Kasumi-1 (cell line): ENCODE results near the gene COL5A2.

Experiments used
- DNase-seq, 2 experiments: peaks; one replicate each; lab custom pipeline; 2025; lab: John Stamatoyannopoulos, UW

Gene COL5A2

DNA sequence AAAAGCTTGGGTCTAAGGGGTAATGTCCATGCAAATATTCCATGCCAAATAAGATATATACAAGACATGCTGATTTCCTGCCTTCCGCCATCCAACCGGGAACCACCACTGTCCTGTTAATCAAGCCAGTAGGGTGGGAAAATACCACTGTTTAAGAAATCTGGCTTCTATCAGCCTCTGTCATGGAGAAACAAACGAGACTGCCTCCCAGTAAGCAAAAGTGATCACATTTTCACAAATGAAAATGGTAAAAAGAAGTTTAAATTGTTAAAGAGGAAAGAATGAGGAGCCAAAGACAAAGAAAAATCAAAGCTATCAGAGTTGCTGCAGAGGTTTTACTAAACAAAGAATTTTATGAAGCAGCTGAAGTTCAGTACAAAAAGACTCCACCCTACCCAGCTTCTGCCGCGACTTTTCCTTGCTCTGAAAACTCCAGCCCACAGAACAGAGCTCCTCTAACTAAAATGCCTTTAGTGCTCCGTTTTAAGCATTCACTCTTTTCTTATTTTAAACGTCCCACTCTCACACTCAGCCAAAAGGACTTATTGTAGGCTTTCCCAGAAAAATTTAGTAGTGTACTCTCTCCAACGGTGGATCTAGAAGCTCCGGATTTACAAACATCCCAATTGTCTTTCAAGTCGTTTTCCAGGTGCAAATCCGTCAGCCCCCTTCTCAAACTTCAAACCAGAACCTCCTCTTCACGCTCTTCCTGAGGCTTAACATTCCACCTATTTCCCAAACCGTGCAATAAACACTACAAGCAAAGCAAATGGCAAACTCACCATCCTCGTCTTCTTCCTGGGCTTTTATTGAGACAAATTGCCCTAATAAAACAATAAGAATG is 613 bp downstream of the COL5A2 start:
- DNase-seq: no peak

DNA sequence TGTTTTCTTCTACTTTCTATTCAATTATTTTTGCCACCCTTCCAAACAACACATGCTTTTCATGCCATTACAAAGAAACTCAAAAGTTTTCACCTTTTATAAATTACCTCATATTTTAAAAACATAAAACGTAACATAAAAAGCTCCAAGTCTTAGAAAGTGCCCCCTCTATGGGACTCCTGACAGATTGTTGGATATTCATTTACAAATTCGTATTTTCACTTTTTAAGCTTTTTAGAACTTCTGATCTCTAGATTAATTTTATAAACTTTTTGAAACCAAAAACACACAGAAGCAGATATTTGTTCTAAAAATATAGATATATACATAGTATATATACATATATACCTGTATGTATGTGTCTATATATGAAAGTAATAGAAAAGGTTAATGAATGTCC is 1.5 kb downstream of the COL5A2 start:
- DNase-seq: no peak

DNA sequence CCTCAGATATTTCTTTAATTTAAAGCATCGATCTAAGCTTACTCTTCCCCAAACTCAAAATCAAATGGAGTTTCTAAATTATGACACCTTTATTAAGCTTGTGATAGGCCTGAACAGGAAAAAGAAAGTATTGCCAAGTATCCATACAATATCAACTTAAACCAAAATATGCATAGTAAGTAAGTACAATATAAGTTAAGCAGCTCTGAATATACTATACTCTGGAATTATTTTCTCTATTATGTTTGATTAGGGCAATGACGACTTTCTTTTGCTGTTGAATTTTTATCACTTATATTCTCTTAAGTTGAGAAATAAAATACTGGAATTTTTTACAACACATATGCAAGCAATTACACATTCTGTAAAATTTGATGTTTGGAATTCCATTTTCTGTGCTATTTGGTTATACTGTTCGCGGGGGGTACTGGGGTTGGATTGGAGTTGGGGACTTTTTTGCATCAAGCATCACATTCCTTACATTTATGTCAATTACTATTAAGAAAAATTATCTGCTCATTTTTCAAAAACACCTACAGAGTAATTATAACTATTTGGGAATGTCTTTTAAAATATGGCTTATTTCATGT is 2.2 kb downstream of the COL5A2 start:
- no peak for DNase-seq

DNA sequence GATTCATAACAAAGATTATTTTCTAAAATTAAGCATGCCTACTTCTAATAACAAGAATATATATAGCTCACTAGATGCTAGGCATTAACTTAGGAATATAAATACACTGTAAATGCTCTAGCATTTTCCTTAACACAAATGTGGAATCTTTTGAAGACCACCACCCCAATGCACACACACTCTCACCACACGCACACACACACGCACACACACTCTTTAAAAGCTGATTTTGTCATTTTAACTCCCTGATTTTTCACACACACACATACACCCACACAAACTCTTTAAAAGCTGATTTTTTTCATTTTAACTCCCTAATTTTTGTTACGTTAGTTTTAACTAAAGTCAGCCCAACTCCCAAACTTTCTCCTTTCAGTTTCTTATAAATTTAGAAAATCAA is 3.0 kb downstream of the COL5A2 start:
- DNase-seq: no peak

DNA sequence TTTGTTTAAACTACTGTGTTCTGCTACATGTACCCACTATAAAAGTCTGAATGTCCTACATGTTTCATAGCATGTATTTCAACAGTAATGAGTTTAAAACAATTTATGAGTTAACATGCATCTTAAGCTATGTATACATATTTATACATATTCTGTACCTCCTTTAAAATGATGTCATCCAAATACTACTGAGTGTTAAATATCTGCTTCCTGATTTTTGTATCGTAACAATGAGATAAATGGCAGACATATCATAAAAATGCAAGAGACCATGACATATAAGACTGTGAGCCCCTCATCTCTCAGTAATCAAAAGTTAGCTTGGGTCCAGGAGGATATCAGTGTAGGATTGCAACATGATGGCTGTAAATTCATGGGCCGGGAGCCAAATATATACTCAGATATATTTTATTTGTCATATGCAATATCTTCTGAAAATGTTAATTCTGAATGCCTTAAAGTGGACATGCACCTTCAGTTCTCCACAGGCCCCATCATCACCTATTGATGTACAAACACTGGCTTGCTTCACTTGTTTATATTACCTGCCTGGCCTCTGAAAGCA is 3.6 kb downstream of the COL5A2 start:
- no peak for DNase-seq

DNA sequence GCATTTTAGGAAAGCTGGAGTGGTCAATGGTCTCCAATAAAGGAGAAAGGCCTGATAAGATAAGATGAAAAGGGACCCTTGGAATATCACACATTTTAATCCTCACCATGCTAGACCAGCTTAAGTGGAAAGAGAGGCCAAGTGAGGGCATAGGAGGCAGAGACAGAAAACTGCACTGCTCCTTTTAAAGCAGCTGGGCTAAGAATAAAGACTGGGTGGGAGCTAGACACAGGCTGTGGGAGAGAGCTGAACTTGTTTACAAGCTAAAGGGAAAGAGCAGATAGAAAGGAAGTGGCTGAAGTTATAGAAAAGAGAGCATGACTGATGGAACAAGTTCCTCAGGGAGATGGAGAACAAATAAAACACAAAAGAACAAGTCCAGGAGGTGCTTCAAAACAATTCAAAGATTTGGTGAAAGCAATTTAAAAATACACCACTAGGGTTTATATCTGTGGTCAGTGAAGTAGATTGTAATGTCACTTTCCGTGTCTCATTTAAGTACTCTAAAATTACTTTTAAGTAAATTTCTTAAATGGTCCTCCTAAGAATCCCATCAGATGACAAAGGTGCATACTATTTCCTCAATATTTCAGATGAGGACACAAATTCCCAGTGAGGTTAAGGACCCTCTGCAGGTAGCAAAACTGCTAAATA is 7.5 kb downstream of the COL5A2 start:
- peak in 1 of 2 experiments; percentile 13 for DNase-seq

DNA sequence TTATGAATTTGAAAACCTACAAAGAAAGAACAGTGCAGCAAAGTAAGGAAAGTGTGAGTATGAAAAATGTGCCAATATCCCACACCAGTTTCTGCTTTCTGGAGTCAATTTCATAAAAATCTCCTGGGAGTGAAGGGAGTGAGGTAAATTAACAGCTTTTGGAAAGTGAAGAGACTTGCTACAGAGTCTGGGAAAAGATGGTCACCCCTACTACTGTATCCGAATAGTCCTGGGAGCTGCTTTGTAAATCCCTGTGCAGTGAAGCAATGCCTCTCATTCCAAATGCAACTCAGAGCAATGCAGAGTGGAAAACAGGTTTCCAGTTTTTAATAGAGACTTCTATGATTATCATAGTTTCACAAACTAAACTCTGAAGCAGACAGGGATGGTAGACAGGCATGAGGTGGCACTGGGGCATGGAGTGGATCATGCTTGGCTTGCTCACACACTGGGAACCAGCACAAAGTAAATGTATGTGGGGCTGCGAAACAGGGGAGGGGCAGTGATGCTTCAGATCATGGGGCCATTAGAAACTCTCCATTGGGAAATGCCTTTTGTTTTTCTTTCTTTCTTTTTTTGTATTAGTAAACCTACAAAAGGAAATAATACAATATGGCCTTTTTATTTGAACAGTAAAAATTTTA is 10.6 kb downstream of the COL5A2 start:
- DNase-seq: no peak

DNA sequence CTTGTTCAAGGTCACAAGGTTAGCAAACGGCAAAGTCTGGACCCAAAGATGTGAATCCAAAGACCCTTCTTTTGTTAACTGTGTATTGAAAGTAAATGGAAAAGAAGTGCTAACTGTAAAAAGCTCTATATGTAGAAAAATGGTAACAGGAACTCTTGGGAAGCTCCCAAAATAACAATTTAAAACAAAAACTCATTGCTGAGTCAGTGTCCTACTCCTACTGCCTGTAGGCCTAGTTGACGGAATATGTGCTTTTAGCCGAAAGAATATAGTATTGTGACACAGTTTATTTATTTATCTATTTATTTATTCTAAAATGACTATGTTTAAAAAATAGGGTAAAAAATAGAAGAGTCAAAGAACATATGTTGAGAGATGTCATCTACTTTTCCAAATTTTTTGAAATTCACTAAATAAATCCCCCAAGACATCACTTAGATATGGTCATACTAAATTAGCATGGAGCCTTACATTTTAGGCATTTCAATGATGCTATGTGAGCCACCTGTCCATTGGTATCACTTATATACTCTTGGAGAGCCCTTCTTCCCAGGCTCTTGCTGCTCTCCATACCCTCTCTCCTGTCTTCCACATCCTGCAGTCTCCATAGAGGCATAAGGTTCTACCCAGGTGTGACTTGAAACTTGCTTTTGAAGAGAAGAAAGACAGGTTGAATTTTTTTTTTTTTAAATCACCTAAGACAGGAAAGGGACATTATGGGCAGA is 13.7 kb downstream of the COL5A2 start:
- no peak for DNase-seq

DNA sequence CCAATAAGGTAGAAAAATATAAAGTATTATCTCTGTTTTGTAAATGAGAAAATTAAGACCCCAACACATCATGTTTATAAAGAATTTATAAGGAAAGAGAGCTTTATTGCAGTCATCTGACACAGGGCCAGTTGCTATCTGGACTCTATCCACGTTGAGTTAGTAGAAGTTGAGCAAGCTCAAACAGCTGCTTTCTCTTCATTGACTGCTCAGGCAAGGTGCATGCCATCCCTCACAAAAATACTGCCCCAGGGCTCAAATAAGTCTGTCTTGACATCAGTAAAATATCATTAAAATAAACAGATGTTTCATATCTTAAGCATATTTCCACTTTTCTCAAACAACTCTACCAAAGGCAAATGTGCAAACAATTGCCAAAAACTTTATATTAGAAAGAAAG is 14.8 kb downstream of the COL5A2 start:
- DNase-seq: no peak

DNA sequence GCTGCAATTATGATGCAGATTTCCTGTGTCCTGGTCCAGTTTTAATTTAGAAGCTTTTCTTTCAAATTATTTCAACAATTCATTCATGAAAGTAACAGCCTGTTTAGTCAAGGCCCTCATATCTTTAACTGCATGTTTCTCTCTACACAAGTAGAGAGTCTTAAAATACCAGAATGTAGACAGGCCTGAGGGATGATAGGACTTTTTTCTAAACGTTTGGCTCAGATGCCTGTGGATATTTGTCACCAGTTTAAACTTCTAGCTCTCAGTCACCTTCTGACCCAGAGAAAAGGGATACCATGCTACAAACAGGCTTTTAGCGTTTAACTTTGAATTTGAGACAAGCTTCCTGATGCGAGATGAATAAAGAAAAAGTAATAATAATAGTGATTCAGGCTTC is 15.7 kb downstream of the COL5A2 start:
- DNase-seq: no peak

DNA sequence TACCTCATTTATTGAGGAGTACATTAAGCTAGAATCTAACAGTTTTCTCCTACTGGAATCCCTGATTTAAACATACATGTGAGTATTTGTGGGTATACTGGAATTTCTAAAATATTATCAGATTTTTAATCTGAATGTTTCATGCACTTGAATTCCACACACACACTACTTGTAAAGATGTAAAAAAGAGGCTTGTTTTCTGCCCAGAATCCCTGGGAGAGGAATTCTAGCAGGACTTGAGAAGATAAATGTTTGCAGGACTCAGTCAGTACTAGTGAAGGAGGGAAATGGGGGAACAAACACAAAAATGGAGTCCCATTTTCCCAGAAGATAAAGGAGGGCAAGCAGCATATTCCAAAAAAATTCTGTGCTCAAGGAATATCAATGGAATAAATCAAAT is 17.0 kb downstream of the COL5A2 start:
- no peak for DNase-seq

DNA sequence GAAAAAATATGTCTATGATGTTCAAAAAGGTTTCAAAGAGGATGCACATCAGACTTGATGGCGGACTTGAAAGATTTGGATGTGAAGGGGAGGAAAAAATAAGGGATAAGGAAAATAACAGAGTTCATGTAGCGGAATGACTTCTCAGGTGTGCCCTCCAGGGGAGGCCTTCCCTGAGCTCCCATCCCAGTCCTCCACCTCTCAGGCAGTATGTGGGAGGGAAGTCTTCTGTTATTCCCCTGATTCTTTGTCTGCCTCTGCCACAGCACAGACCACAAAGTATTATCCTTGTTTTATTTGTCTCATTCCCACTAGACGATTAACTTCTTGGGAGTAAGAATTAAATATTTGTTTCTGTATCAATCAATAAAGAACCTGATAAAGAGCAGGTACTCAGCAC is 17.7 kb downstream of the COL5A2 start:
- DNase-seq: no peak

DNA sequence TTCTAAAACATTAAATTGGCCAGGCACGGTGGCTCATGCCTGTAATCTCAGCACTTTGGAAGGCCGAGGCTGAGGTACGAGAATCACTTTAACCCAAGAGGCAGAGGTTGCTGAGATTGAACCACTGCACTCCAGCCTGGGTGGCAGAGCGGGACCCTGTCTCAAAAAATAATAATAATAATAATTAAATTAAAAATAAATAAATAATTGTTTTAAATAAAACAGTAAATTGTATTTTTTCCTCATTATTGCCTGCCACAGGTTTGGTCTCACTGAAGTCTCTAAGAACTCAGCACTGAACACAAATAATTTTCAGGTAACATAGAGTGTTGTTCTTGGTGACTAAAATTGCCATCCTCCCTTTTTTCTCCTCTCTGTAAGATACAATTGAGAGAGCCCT is 19.8 kb downstream of the COL5A2 start:
- DNase-seq: no peak

DNA sequence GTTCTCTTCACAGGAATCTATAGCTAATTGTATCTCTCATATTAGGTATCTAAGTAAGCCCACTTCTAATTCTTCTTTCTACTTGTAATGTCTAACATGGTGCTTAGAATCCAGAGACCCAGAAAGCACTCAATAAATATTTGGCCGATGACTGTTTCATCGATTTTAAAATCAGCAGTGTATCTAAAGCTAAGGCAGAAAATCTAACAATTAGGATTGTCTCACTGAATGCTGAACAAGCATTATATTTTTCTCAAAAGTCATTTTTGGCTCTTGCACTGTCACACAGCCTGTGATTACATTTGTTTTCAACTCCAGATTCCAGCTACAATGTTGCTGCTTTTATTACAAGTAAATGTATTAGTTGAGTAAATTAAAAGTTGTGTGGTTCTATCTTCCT is 20.3 kb downstream of the COL5A2 start:
- no peak for DNase-seq

DNA sequence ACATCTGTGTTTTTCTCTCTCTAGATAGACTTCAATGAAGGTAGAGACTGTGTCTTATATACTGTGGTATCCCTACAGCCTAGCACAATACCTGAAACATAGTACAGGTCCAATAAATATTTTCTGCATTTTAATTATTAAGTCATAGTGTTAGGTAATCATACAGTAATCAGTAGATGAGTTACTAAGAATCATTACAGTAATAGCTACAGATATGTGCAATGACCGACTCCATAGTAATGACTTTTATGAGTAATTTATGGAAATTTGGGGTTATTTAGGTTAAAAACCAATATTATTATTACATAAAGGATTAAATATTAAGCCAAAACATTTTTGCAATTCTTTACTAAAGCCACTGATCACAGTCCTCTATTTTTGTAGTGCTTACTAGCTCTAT is 21.6 kb downstream of the COL5A2 start:
- no peak for DNase-seq

DNA sequence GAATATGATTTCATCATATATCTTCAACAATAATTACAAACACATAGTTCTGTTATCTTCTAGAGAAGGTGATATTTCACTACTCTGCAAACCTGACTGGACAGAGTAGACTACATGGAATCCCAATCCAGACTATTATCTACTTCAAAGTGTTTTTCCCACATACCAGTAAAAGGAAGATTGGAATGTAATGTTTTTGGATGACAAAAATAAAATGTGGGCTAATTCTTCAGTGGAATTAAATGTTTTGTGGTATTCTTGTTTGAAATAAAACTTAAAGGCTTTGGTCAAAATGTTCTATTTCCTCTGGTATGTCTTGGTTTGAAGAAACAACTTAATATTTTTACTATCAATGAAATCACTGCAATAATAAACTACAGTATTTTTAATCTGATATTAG is 22.1 kb downstream of the COL5A2 start:
- no peak for DNase-seq

DNA sequence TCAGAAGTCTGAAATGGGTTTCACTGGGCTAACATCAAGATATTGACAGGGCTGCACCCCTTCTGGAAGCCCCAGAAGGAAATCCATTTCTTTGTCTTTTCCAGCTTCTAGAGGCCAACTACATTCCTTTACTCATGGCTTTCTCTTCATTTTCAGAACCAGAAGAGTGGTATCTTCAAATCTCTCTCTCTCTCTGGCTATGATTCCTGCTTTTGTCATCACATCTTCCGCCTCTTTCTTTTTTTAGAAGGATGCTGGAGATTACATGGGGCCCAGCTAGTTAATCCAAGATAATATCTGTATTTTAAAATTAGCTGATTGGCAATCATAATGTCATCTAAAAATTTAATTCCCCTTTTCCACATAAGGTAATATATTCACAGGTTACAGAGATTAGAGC is 23.8 kb downstream of the COL5A2 start:
- DNase-seq: no peak

DNA sequence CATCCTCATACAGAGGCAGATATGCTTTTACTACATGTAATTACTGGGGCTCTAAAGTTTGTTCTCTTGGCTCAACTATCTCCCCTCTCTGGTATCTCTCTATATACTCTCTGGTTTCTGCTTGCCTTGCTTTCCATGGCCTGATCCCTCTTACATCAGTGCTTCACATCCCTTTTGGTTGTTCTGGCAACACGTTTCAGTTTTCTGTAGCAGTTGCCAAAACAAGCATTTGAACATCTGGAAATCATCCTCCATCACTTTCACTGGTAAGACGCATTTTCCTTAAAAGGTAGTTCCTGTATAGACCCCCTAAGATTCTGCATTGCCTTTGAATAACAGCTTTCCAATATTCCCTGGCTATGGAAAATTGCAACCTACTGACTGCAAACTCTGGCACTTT is 25.9 kb downstream of the COL5A2 start:
- no peak for DNase-seq

DNA sequence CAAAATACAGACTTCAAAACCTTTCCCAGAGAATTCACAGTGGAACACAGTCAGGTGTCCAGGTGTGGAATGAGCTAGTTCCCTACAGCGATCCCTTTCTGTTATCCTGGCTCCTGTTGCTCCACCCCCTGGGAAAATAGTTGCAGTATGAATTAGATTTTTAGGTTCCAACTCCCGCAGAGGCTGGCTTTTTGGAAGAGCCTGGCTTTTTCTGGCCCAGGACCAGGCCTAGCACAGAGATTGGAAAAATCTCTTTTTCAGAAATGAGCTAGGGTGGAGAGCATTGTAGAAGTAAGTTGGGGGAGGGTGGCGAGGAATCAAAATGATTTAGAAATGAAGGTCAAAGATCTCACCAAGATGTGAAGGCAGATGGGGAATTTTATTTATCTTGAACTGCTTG is 27.1 kb downstream of the COL5A2 start:
- DNase-seq: no peak

DNA sequence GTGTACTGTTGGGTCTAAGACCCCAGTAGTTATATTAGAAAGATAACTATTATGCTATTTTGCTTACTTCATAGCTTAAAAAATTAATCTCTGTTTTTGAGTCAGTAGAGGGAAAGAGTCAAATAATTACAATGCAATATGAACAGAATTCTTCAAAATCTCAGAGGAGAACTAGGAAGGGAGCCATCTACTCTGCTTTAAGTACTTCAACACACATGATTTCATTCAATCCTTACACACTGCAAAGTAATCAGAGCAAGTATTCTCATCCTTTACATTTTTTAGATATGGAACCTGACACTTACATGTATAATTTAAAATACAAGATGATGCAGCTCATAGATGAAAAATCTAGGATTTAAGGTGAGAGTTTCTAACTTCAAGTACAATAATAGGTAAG is 27.7 kb downstream of the COL5A2 start:
- no peak for DNase-seq

DNA sequence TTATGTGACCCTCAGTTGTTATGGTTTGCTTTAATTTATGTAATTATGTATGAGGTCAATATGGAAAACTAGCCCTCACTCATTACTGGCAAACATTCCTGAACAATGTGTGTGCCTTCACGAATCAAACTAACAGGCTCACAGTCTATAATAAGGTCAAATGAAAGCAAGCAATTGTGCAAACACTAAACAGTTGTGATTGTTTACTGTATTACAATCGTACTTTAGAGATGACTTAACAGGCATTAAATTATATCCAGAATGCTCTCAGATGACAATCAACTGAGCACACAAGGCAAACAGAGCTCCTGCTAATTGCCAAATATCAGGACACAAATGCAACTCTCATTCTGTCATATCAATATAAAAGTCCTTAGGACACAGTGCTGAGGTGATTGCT is 29.5 kb downstream of the COL5A2 start:
- no peak for DNase-seq

DNA sequence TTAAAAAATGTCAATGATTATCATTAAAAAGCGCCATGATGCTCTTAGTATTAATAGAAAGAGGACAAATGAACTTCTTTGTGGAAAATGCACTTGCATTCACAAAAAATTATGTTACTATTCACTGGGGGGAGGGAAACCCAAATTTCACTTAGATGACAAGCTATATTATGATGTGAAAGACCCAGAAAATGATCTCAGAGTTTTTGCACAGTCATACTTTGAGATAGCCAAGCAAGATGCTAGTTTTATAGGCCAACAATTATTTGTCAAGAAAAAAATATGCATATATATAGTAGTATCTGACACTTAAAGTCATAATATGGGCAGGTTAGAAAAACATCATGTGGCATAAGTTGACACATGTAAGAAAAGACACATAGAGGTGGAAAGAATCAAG is 31.6 kb downstream of the COL5A2 start:
- DNase-seq: no peak
